ENCODE measurements around the gene RERG. TPM values are rescaled to one million over a fixed set of nuclear protein-coding genes. Genes with fewer than 3 reads are reported as not detected.

Gene RERG
- 94.2 TPM for polyA plus RNA-seq (2012; ENCODE audit: insufficient read depth, insufficient read length, low read depth)

DNA sequence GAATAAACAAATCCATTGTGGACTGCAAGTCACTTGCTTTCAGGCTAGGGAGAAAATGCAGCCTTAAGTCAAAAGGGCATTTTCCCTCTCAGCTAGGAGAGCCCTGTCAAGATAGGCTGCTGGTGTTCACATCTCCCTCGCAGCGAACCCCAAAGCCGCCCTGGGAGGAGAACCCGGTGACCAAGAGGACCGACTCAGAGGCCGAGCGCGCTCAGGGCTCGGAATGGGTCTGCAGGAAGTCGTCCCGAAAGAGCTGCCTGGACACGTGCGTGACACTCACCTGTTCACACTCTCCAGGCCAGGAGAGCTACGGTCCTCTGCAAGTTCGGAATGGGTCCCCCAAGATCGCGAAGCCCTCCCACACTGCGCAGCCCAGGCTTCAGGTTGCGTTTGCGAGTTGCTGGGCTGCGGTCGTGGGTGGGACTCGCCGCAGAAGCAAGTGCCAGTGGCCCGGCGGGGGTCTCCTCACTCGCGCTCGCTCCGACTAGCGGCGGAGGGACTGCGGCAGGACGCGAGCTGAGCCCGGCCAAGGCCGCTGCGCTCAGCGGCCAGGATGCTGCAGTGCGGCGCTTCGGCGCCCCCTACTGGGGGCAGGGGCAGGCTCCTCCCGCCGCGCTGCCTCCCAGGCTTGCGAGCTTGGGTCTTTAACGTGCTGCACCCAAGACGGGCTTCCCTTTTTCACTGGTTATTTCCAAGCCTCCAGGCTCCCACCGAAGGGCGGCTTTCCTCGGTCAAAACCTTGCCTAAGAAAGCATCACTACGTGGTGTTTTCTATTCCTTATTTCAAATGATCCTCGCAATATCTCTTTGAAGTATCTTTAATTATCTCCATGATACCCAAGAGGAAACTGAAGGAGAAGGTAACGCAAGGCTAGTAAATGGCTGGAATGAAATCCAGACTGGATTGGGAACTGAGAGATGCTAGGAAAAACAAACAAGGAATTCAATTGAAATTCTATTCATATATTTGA, at the start of gene RERG:
RERG (minus strand) TSS at position 503 of the 971 bp plus-strand sequence. CDS start 3,928 bp downstream, outside the sequence.
- DNase-seq: peak; percentile 95
- peak; percentile 97 for TF ChIP-seq CTCF (IDR thresholded peaks at IDR 0.05; ENCODE audit: low read depth, low read length)
- Histone ChIP-seq H3K27me3 (no peaks in the 10 kb centered on the region), H3K4me3 (ENCODE audit: low read depth, low read length) (peak within 1 kb of the TSS; percentile 71), H3K9me3 (no peaks in the 10 kb centered on the region), H3K4me1 (peaks cover 27% of the 10 kb centered on the region), H3K36me3 (peaks cover 14% of the 10 kb centered on the region)

GRCh38 chr12:15270591-15270990, 49.4 kb upstream of the RERG start:
- Histone ChIP-seq H3K36me3 (no peaks in the 10 kb centered on the region), H3K9me3 (no peaks in the 10 kb centered on the region), H3K4me3 (ENCODE audit: low read depth, low read length) (no peak overlapping the region), H3K27me3 (no peaks in the 10 kb centered on the region), H3K4me1 (peaks cover 13% of the 10 kb centered on the region)
- no peak for TF ChIP-seq CTCF (IDR thresholded peaks at IDR 0.05; ENCODE audit: low read depth, low read length)
- DNase-seq: no peak

DNA sequence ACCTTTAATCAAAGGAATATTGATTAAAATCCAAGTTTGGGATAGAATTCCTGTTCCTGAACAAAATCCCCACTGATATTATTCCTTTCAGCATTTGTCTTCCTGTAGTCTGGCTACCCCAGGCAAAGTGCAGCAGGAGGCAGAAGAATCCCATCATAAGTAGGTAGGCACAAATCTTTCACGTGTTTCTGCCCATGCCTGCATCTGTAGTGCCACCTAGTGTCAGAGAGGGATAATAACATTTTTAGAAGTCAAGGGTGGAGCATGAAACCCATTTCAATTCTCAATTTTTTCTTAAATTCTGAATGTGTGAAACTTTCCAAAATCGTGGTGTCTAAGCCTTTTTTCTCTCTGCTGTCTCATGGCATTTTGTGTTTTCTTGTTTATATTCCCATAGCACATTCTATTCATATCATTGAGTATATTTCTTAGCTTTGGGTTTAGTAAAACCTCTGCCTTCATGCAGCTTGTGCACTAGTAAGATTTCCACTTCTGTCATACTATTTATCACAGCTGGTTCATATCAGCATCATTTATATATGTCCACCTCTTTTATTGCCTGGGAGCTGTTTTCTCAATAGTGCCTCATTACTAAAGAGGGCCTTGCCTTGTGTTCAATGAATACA, 47.8 kb upstream of the RERG start:
- TF ChIP-seq CTCF (IDR thresholded peaks at IDR 0.05; ENCODE audit: low read depth, low read length): peak; percentile 98
- H3K36me3 ChIP-seq: no peaks in the 10 kb centered on the region
- peak; percentile 65 for DNase-seq
- H3K9me3 ChIP-seq: no peaks in the 10 kb centered on the region
- H3K4me3 ChIP-seq (ENCODE audit: low read depth, low read length): no peak overlapping the region
- no peaks in the 10 kb centered on the region for H3K27me3 ChIP-seq
- H3K4me1 ChIP-seq: peaks cover 1% of the 10 kb centered on the region; the same call in 1 of the 2 replicates

- H3K9me3 ChIP-seq: no peaks in the 10 kb centered on the region
- H3K4me1 ChIP-seq: no peaks in the 10 kb centered on the region
- no peak for DNase-seq
- no peaks in the 10 kb centered on the region for H3K27me3 ChIP-seq
- no peaks in the 10 kb centered on the region for H3K36me3 ChIP-seq
- no peak for TF ChIP-seq CTCF (IDR thresholded peaks at IDR 0.05; ENCODE audit: low read depth, low read length)
- no peak overlapping the region for H3K4me3 ChIP-seq (ENCODE audit: low read depth, low read length)
Measured at GRCh38 chr12:15268309-15268708, 47.1 kb upstream of the RERG start.

DNA sequence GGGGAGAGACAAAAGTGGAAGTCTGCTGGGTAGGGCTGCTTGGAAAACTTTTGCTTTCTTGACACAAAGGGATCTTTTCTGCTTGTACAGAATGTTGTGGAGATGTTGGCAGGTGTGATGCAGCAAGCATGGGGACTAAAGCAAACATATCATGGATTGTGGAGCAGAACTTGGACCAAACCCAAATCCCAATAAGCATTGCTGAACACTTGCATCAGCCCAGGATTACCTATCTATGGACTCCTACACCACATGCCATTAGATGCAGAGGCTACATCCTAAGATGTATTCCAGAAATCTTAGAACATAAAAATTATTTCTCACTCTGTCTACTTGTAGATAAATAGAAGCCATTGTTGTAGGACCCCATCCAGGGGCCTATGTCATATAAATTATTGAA, 44.7 kb upstream of the RERG start:
- H3K4me1 ChIP-seq: no peaks in the 10 kb centered on the region
- no peak for DNase-seq
- TF ChIP-seq CTCF (IDR thresholded peaks at IDR 0.05; ENCODE audit: low read depth, low read length): no peak
- H3K4me3 ChIP-seq (ENCODE audit: low read depth, low read length): no peak overlapping the region
- H3K27me3 ChIP-seq: no peaks in the 10 kb centered on the region
- no peaks in the 10 kb centered on the region for H3K36me3 ChIP-seq
- H3K9me3 ChIP-seq: no peaks in the 10 kb centered on the region

Data from BE2C (cell line).